Endothelial cell (in vitro differentiated cells): ENCODE measurements around the gene MARF1. TPM values are rescaled to one million over a fixed set of nuclear protein-coding genes. Genes with fewer than 3 reads are reported as not detected.

Experiments
- DNase-seq: peaks from one replicate; pipeline ENCODE4 v3.0.0; 2021; ENCODE audit warnings: low spot score
- H3K27ac Mint-ChIP-seq: one replicate; pipeline ENCODE4 v1.8.0; 2021; ENCODE audit warnings: mixed read lengths, inconsistent platforms; ENCODE audit not compliant: unreplicated experiment
- H3K27me3 Mint-ChIP-seq: one replicate; pipeline ENCODE4 v1.8.0; 2021; ENCODE audit warnings: mild to moderate bottlenecking, moderate library complexity, mixed read lengths, inconsistent platforms; ENCODE audit not compliant: unreplicated experiment
- H3K36me3 Mint-ChIP-seq: one replicate; pipeline ENCODE4 v1.8.0; 2021; ENCODE audit warnings: mild to moderate bottlenecking, low read depth, mixed read lengths, inconsistent platforms; ENCODE audit not compliant: unreplicated experiment
- H3K4me1 Mint-ChIP-seq: one replicate; pipeline ENCODE4 v1.8.0; 2021; ENCODE audit warnings: mild to moderate bottlenecking, mixed read lengths, inconsistent platforms; ENCODE audit not compliant: unreplicated experiment
- H3K4me3 Mint-ChIP-seq: one replicate; pipeline ENCODE4 v1.8.0; 2021; ENCODE audit warnings: mild to moderate bottlenecking, mixed read lengths, inconsistent platforms; ENCODE audit not compliant: unreplicated experiment
- H3K9me3 Mint-ChIP-seq: one replicate; pipeline ENCODE4 v1.8.0; 2021; ENCODE audit warnings: mixed read lengths, inconsistent platforms; ENCODE audit not compliant: unreplicated experiment
- total RNA-seq: library from RNA; stranded (reverse); fragmentation: NEBNext Ultra II Directional; extraction: Animal tissue kit (Norgen Biotek cat#: 25700); gene quantifications from one replicate; pipeline ENCODE4 v1.2.1, GENCODE V29; 2021; ENCODE audit not compliant: unreplicated experiment
- TF ChIP-seq, protein P1 (sequence below): fragments of 200-600 bp; sonication (generic); IDR thresholded peaks from one replicate; pipeline ENCODE4 v1.5.0; 2021; ENCODE audit warnings: antibody characterized with exemption; ENCODE audit not compliant: unreplicated experiment

Gene MARF1
- total RNA-seq, 1 donor from 2014 or later, result 55.2 TPM

DNA sequence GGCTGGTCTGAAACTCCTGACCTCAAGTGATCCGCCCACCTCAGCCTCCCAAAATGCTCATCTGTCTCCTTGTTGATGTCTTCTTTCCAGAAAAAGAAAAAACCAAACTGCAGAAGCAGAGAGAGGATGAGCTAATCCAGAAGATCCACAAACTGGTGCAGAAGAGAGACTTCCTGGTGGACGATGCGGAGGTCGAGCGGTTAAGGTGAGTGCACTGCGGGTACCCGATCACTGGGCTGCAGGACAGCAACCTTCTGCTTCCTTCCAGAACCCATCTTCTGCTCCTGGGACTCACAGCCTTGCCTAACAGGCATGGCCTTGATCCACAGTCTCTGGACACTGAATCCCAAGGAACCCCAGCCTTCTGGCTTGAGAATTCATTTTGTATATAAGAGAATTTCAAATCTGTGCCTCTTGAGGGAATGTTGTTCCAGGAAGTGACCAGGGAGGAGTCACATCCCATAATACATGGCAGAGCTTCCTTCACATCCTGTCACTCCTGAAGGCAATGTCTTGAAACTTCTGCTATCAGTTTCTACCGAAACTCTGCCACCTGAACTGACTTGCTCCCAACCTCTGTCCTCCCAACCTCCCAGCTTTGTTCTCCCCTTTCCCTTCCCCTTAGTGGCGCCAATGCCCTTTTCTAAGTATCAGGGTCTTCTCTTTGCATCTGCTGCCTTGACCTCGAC is 61.7 kb downstream of the MARF1 start:
- peaks cover 2% of the 10 kb centered on the region for H3K27me3 Mint-ChIP-seq
- no peak overlapping the region for H3K27ac Mint-ChIP-seq
- H3K9me3 Mint-ChIP-seq, result peaks cover 14% of the 10 kb centered on the region
- DNase-seq, result no peak
- peaks cover 22% of the 10 kb centered on the region for H3K4me1 Mint-ChIP-seq
- H3K4me3 Mint-ChIP-seq, result peak overlapping the region; percentile 4
- H3K36me3 Mint-ChIP-seq, result peaks cover 14% of the 10 kb centered on the region
- TF ChIP-seq, protein P1, sequence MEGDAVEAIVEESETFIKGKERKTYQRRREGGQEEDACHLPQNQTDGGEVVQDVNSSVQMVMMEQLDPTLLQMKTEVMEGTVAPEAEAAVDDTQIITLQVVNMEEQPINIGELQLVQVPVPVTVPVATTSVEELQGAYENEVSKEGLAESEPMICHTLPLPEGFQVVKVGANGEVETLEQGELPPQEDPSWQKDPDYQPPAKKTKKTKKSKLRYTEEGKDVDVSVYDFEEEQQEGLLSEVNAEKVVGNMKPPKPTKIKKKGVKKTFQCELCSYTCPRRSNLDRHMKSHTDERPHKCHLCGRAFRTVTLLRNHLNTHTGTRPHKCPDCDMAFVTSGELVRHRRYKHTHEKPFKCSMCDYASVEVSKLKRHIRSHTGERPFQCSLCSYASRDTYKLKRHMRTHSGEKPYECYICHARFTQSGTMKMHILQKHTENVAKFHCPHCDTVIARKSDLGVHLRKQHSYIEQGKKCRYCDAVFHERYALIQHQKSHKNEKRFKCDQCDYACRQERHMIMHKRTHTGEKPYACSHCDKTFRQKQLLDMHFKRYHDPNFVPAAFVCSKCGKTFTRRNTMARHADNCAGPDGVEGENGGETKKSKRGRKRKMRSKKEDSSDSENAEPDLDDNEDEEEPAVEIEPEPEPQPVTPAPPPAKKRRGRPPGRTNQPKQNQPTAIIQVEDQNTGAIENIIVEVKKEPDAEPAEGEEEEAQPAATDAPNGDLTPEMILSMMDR, result no peak

DNA sequence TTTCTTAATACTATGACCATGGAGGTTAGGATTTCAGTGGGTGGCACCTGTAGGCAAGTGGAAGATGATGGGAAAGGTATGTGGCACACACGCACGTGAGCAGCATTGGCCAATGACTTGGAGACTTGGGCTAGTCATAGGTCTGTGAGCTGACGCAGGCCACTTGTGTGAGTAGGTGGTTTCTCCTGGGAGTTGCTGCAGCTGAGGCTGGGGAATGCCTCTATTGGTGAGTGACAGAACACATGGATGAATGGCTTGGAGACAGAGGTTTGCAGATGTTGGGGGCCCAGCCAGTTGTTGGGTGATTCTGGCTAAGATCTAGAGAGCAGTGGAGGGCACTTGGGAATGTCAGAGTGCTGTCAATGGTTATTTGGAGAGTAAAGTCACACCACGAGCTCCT is 64.1 kb downstream of the MARF1 start:
- Mint-ChIP-seq H3K9me3 (no peaks in the 10 kb centered on the region), H3K27me3 (peaks cover 2% of the 10 kb centered on the region), H3K4me3 (no peak overlapping the region), H3K4me1 (peaks cover 36% of the 10 kb centered on the region), H3K36me3 (no peaks in the 10 kb centered on the region), H3K27ac (no peak overlapping the region)
- TF ChIP-seq, protein P1, result no peak
- no peak for DNase-seq

DNA sequence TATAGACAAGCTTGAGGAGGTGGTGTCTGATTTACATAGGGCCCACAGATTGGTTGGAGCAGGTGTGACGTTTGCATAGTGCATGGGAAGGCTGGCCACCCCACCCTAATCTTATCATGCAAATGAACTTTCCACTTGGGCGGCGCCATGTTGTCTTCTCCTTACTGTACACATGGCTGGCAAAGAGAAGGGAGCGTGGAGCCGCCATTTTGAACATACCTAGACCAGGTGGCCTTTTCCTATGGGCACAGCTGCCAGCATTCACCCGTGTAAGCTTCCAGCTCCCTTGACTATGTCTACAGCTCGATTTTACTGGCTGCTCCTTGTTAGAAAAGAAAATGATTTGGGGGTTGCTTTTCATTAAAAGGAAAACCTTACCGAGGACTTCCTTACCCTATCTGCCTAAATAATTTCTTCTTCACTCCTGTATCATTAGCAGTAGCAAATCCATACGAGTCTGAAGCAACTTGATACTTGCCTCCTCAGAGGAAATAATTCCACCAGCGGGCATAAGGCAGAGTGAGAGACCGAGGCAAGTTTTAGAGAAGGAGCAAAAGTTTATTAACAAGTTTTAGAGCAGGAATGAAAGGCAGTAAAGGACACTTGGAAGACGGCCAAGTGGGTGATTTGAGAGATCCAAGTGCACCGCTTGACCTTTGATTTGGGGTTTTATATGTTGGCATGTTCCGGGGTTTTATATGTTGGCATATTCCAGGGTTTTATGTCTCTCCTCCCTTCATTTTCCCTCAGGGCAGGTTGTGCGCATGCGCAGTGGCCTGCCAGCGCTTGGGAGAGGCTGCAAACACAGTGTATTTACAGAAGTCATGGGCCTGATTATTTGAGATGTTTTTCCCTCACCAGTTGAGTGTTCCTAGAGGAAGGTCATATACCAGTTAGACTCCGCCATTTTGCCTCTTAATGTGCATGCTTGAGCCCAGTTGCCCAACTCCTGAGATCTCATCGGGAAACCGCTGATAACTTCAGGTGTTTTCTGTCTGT is 65.7 kb downstream of the MARF1 start:
- Mint-ChIP-seq H3K27me3 (no peaks in the 10 kb centered on the region), H3K36me3 (peaks cover 4% of the 10 kb centered on the region), H3K27ac (no peak overlapping the region), H3K9me3 (no peaks in the 10 kb centered on the region), H3K4me1 (peaks cover 42% of the 10 kb centered on the region), H3K4me3 (no peak overlapping the region)
- DNase-seq, result no peak
- TF ChIP-seq, protein P1, result no peak

- Mint-ChIP-seq H3K4me1 (peaks cover 42% of the 10 kb centered on the region), H3K27ac (no peak overlapping the region), H3K36me3 (peaks cover 4% of the 10 kb centered on the region), H3K4me3 (no peak overlapping the region), H3K9me3 (no peaks in the 10 kb centered on the region), H3K27me3 (no peaks in the 10 kb centered on the region)
- TF ChIP-seq, protein P1, result no peak
- no peak for DNase-seq
These were observed 67.5 kb downstream of the MARF1 start for GRCh38 chr16:15575293-15576049.
